ENCODE results near the gene KTN1.

KTN1 gene

GRCh38 chr14:55684956-55685584 lies 105.1 kb downstream of the KTN1 start:
- DNase-seq, result no peak

- DNase-seq, result no peak
These were observed 106.7 kb downstream of the KTN1 start for GRCh38 chr14:55686713-55687112.

- no peak for DNase-seq
These were observed 108.6 kb downstream of the KTN1 start for GRCh38 chr14:55688566-55688965.

DNA sequence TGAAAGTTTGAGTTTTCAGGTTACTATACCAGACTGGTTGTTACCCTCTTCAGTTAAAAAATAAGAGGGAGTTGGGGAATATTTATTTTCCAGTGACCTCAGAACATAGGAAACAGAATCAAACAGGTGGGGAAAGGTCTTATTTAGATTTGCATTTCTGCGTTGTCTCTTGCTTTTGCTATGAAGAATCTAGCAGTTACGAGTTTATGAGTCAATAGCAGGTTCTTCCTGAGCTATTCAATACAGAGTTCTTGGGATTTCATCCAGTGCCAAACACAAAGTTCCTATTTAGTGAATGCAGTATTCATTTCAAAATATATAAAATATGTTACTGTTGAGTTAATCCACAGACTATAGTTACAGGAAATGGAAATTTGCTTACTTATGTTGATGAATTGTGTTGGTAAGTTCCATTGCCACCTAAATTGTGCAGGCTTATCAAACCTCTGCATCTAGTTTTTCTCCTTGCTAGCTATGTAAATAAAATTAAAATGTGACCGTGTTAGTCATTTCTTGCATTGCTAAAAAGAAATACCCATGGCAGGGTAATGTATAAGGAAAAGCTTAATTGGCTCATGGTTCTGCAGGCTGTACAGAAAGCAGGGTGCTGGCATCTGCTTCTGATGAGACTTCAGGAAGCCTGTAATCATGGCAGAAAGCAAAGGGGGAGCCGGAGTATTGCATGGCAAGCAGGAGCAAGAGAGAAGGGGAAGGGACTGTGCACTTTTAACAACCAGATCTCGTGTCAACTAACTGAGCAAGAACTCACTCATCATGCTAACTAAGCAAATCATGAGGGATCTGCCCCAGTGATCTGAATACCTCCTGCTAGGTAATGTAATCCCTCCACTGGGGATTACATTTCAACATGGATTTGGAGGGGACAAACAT lies 110.2 kb downstream of the KTN1 start:
- DNase-seq, result peak; percentile 98

- DNase-seq, result peak; percentile 97
These were observed 111.7 kb downstream of the KTN1 start for GRCh38 chr14:55691659-55692058.

- no peak for DNase-seq
These were observed 113.9 kb downstream of the KTN1 start for GRCh38 chr14:55693904-55694303.

DNA sequence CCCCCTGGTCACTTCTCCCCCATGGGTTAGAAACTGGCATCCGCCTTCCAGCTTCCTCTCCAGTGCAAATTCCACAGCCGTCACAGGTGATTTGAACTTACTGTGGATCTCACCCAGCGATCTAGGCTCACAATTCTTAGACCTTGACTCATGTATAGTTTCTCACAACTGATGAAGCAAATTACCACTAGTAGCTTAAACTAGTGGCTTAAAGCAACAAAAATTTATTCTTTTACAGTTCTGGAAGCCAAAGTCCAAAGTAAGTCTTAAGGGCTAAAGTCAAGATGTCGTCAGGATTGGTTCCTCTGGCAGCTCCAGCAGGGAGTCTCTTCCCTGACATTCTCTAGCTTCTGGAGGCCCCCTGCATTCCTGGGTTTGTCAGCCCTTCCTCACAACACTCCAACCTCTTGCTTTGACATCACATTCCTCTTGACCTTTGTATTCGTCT lies 117.4 kb downstream of the KTN1 start:
- no peak for DNase-seq

DNA sequence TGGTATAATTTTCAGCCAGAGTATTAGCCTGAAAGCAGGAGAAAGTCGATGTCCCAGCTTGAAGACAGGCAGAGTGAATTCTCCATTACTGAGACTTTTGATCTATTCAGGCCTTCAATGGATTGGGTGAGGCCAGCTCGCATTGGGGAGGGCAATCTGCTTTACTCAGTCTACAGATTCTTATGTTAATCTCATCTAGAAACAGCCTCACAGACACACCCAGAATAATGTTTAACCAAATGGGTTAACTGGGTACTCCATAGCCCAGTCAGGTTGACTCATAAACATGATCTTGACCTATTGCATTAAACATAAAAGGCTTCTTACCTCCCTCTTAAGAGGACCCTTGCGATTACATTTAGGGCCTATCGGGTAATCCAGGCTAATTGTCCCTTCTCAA lies 118.0 kb downstream of the KTN1 start:
- DNase-seq, result no peak

- no peak for DNase-seq
These were observed 119.4 kb downstream of the KTN1 start for GRCh38 chr14:55699131-55700057.

- no peak for DNase-seq
These were observed 121.6 kb downstream of the KTN1 start for GRCh38 chr14:55701638-55702037.

DNA sequence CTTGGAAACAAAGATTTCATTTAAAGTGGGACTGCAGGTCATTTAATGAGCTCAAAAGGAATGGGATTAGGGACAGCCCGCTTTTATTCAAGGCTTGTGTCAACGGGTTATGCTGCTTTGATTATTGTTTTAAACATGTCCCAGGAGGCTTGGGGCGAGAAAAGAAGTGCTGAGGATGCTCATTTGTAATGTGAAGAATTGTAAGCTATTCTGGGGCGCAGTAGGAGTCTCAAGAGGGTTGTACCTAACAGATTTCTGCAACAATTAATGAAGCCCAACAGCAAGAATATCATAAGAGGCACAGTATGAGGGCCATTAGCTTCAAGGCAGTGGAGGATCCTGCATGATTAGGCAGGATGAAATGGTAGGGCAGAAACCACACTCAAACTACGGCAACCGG lies 122.5 kb downstream of the KTN1 start:
- no peak for DNase-seq

DNA sequence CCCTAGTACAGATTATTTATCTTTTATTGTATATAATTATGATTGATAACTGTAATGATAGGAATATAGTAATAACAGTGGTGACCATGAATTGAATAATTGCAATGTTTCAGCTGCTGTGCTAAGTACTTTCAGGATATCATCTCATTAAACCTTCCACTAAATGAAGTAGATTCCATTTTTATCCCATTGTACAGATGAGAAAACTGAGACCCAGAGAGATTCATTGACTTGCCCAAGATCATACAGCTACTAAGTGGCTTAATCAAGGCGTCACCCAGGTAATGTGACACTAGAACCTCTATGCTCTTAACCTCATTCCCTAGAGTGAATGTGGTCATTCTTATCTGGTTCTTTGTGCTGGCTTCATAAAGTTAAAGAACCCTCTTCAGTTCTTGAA lies 124.6 kb downstream of the KTN1 start:
- DNase-seq, result no peak

DNA sequence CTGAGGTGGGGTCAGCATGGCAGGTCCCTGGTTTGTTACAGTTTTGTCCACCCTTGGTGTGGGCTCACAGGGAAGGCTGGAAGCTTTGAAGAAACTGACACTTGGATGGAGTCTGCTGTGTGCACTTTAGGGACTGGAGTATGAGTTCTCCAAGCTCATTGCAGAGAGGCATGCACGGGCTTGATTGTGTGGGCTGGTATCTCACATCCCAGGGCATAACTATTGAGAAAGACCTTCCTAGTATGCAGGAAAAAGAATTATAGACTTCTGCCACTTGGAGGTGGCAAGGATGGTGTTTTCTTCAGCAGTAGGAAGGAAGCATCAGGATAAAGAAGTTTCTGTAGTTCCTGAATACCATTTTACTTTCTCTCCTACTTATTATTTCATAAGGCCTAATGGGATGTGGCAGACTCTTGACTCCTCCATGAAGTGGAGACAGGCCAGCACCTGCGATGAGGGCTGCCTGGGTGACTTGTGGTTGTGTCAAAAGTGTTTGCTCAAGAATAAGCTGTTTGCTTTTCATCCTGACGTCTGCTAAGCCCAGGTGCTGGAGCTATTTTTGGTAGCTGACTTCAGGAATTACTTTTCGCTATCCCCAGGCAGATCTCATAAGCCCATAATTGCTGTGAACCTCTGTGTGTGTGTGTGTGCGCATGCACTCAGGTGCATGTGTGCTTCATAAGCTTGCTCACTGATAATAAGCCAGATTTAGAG lies 125.8 kb downstream of the KTN1 start:
- peak; percentile 87 for DNase-seq

- DNase-seq, result no peak
These were observed 126.3 kb downstream of the KTN1 start for GRCh38 chr14:55706365-55706684.

DNA sequence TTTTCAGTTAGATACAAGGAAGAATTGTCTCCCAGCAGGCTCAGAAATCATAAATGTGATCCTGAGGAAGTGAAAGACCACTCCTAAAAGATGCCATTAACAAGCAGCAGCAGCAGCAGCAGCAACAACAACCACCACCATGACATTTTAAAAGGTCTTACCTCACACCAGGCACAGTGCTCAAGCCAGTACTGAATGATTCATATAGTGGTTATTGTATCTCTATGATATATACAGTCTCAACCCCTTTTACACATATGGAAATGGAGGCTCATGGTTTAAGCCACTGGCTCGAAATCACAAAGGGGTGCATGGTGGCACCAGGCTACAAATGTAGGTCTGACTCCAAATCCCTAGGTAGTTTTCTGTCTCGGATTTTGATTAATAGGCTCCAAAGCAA lies 126.9 kb downstream of the KTN1 start:
- no peak for DNase-seq

- peak; percentile 47 for DNase-seq
These were observed 127.4 kb downstream of the KTN1 start for GRCh38 chr14:55707365-55707804.

DNA sequence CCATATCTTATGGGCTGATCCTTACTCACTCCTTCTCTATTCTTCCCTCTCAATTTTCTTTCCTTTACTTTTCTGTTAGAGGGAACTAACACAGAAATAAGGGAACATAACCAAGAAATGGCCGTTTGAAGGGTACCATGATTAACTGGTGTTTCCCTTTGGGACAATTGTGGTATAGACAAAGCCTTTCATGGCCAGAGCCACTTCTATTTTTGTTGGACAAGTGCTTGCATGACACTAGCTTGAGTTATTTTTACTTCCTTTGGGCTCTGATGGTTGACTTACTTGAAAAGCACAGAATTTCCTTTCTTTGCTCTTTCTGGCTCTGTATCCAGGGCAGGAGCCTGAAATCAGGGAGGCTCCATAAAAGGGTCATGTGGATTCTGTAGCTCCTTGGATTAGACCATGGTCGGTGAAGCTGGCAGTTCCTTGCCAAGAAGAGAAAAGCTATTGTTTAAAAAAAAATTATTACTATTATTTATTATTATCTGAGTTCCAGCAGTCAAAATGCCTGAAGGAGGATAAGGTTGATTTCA lies 130.6 kb downstream of the KTN1 start:
- no peak for DNase-seq

- DNase-seq, result no peak
These were observed 131.3 kb downstream of the KTN1 start for GRCh38 chr14:55711175-55711811.

GRCh38 chr14:55712491-55712890 lies 132.5 kb downstream of the KTN1 start:
- DNase-seq, result no peak

DNA sequence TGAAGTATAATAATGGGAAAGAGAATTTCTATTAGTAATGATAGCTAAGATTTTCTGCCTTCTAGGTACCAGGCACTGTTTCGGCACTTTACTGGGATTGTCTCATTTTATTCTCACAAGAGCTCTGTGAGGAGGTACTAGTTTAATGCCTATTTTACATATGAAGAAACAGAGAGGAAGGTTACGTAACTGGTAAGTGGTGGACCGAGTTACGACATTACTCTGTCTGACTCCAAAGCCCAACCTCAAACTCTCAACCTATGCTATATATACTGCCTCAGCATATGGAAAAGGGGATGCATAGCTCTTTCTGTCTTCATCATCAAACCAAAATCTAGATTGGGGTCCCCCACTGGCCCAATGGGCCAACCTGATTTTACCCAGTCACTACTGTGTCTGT lies 133.5 kb downstream of the KTN1 start:
- no peak for DNase-seq

DNA sequence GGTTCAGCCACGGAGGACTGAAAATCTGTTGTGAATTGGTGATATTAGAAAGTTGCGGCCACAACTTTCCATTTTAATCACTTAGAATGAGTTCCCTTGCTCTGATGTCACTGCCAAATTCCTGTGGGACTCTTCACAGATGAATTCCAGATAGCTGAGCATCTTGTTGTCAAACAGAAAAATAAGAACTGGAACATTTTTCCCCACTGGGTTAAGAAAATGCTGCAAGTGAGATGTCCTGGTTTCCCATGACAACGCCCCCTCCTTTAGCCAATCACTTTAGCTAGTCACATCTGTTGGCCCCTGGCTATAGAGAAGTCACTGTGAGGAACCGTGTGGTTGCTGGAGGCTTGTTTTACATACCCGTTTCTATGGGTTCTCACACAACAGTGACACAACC lies 135.9 kb downstream of the KTN1 start:
- DNase-seq, result no peak

DNA sequence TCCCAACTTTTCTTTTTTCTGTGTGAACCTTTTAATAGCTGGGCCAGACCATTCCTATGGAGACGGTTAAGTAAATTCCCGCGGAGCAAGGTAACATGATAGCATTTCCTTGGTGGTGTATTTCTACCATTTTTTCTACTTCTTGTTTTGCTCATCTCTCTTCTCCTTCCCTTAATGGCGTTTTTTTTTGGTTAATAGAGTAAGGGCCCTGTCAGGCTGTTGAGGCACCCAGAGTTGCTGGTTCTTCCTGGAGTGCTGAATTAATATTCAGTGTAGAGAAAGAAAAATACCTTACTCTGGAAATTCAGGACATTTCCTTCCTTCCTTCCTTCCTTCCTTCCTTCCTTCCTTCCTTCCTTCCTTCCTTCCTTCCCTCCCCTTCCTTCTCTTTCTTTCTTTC lies 137.6 kb downstream of the KTN1 start:
- no peak for DNase-seq

Measured in NCI-H526 treated with DMSO at 0.1 percent for 48 hours (cell line).